ENCODE data around the gene TH. TPM values are rescaled to one million over a fixed set of nuclear protein-coding genes. Genes with fewer than 3 reads are reported as not detected.

Gene TH
- total and polyA plus RNA-seq, 2 of the 4 experiments (the other 2 are of a cell fraction): 0.10 TPM; not detected in 1

DNA sequence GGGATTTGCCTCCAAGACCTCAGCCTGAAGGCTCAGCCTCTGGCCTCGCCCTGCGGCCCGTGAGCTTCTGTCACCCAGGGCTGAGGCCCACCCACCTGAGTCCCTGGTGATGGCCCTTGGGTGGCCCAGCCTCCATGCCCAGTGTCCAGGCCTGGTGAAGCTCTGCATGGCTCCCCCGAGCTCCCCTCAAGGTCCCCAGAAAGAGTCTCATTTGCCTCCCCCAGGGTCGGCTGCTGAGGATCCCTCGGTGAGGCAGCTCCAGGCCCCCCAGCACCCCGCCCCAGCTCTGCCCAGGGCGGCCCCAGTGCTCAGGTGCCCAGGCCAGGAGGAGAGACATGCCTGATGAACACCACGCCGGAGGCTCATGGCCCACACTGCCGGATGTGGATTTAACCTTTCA is 2.1 kb upstream of the TH start:
- dilution Hi-C loops (cut with HindIII; ENCODE audit: low sequenced_read_pairs, unreplicated experiment): no loop called here
- no peak for TF ChIP-seq RFX5 (IDR thresholded peaks at IDR 0.05; ENCODE audit: low read depth, low read length)
- no peak for TF ChIP-seq POLR2A (IDR thresholded peaks at IDR 0.05; ENCODE audit: low read depth, low read length)
- TF ChIP-seq CHD1 (IDR thresholded peaks at IDR 0.05; ENCODE audit: low read depth, low read length): no peak
- TF ChIP-seq, protein P1, sequence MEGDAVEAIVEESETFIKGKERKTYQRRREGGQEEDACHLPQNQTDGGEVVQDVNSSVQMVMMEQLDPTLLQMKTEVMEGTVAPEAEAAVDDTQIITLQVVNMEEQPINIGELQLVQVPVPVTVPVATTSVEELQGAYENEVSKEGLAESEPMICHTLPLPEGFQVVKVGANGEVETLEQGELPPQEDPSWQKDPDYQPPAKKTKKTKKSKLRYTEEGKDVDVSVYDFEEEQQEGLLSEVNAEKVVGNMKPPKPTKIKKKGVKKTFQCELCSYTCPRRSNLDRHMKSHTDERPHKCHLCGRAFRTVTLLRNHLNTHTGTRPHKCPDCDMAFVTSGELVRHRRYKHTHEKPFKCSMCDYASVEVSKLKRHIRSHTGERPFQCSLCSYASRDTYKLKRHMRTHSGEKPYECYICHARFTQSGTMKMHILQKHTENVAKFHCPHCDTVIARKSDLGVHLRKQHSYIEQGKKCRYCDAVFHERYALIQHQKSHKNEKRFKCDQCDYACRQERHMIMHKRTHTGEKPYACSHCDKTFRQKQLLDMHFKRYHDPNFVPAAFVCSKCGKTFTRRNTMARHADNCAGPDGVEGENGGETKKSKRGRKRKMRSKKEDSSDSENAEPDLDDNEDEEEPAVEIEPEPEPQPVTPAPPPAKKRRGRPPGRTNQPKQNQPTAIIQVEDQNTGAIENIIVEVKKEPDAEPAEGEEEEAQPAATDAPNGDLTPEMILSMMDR (conservative IDR thresholded peaks at IDR 0.05; ENCODE audit: low read depth, low read length): no peak
- no peak for TF ChIP-seq RAD21 (IDR thresholded peaks at IDR 0.05; ENCODE audit: low read length)
- no peak for TF ChIP-seq SMC3 (IDR thresholded peaks at IDR 0.05; ENCODE audit: low read depth, low read length)
- no peak for TF ChIP-seq MAFK (IDR thresholded peaks at IDR 0.05; ENCODE audit: low read depth, low read length)
- TF ChIP-seq BHLHE40 (IDR thresholded peaks at IDR 0.05; ENCODE audit: low read depth, low read length): no peak
- TF ChIP-seq, protein P2, sequence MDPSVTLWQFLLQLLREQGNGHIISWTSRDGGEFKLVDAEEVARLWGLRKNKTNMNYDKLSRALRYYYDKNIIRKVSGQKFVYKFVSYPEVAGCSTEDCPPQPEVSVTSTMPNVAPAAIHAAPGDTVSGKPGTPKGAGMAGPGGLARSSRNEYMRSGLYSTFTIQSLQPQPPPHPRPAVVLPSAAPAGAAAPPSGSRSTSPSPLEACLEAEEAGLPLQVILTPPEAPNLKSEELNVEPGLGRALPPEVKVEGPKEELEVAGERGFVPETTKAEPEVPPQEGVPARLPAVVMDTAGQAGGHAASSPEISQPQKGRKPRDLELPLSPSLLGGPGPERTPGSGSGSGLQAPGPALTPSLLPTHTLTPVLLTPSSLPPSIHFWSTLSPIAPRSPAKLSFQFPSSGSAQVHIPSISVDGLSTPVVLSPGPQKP (IDR thresholded peaks at IDR 0.05; ENCODE audit: borderline replicate concordance, low read depth, low read length): no peak
- no peak for TF ChIP-seq NFE2L2 (IDR thresholded peaks at IDR 0.05; ENCODE audit: low read depth, low read length)
- no peak for TF ChIP-seq FOS (IDR thresholded peaks at IDR 0.05; ENCODE audit: low read depth, low read length)
- TF ChIP-seq RCOR1 (IDR thresholded peaks at IDR 0.05; ENCODE audit: insufficient replicate concordance, low read length): no peak
- no peak for TF ChIP-seq MXI1 (IDR thresholded peaks at IDR 0.05; ENCODE audit: borderline replicate concordance, low read depth, low read length)
- no peak for TF ChIP-seq MAZ (IDR thresholded peaks at IDR 0.05; ENCODE audit: borderline replicate concordance, low read depth, low read length)
- TF ChIP-seq, protein P3, sequence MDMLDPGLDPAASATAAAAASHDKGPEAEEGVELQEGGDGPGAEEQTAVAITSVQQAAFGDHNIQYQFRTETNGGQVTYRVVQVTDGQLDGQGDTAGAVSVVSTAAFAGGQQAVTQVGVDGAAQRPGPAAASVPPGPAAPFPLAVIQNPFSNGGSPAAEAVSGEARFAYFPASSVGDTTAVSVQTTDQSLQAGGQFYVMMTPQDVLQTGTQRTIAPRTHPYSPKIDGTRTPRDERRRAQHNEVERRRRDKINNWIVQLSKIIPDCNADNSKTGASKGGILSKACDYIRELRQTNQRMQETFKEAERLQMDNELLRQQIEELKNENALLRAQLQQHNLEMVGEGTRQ (IDR thresholded peaks at IDR 0.05; ENCODE audit: low read depth, low read length): no peak
- TF ChIP-seq CEBPB (IDR thresholded peaks at IDR 0.05; ENCODE audit: low read depth, low read length): no peak

More for the DNA sequence above, 2.1 kb upstream of the TH start:
- CTCF ChIA-PET: no interaction called here
- H3K14ac ChIP-seq (replicated peaks; ENCODE audit: low read depth, low read length): no peak overlapping the region
- ATAC-seq (ENCODE audit: low read depth): no peak
- no peak overlapping the region for H2BK15ac ChIP-seq (ENCODE audit: low read depth, low read length)
- H3K4ac ChIP-seq (ENCODE audit: low read depth, low read length): no peak overlapping the region
- intact Hi-C loops (cut with micrococcal nuclease): no loop called here
- DNase-seq: no peak
- H2BK5ac ChIP-seq (ENCODE audit: low read depth, low read length, poor library complexity, severe bottlenecking): no peak overlapping the region
- no peaks in the 10 kb centered on the region for H3K79me1 ChIP-seq (ENCODE audit: low read depth in 1 of 2, low read length in 2 of 2)
- H2AFZ ChIP-seq (replicated peaks; ENCODE audit: low read length, poor library complexity): no peak overlapping the region
- no peaks in the 10 kb centered on the region for H3K9me3 ChIP-seq (ENCODE audit: control insufficient read depth, insufficient read depth, low read length)
- no peak overlapping the region for H3K4me2 ChIP-seq (ENCODE audit: low read depth, low read length)
- H3K4me1 ChIP-seq (ENCODE audit: control insufficient read depth, insufficient read depth, low read length): no peaks in the 10 kb centered on the region
- no peak overlapping the region for H2BK120ac ChIP-seq (ENCODE audit: low read depth, low read length)
- H3K23ac ChIP-seq (ENCODE audit: low read depth, low read length): no peak overlapping the region
- H3K56ac ChIP-seq (ENCODE audit: extremely low read depth, insufficient read depth, low read length): no peak overlapping the region
- no peak overlapping the region for H4K8ac ChIP-seq (ENCODE audit: low read depth in 2 of 2, low read length in 2 of 2)
- no peak overlapping the region for H4K91ac ChIP-seq (ENCODE audit: insufficient read depth, low read depth, low read length)
- H2AK9ac ChIP-seq (replicated peaks; ENCODE audit: low read depth, low read length, poor library complexity): peak overlapping the region; percentile 88
- no peak overlapping the region for H3K4me3 ChIP-seq (ENCODE audit: insufficient read depth, low read depth, low read length)
- H3K27me3 ChIP-seq (ENCODE audit: control insufficient read depth, insufficient read depth, low read length): peaks cover 5% of the 10 kb centered on the region; the same call in 1 of the 2 replicates
- BruUV-seq (replicated peaks): no TSS peak
- H3K9me1 ChIP-seq (ENCODE audit: insufficient read depth, low read length): peaks cover 6% of the 10 kb centered on the region
- H2BK20ac ChIP-seq (ENCODE audit: low read depth, low read length): no peak overlapping the region
- H3K36me3 ChIP-seq (ENCODE audit: control insufficient read depth, insufficient read depth, low read length): no peaks in the 10 kb centered on the region
- no peak overlapping the region for H3K9ac ChIP-seq (ENCODE audit: low read depth, low read length)
- POLR2A ChIA-PET (ENCODE audit: unreplicated experiment): no interaction called here
- H4K5ac ChIP-seq (ENCODE audit: low read depth, low read length): no peak overlapping the region
- WGBS, 2 experiments (ENCODE audit: extremely low coverage in 2 of 2, insufficient read length in 1 of 2): 70% methylated on average over 3 of the region's 11 CpGs; no CpG with 5 or more reads in 1 of the 2 experiments
- in situ Hi-C loops (cut with MboI; ENCODE audit: low sequenced_read_pairs): no loop called here
- no peak overlapping the region for H2AK5ac ChIP-seq (ENCODE audit: low read depth, low read length)
- no peaks in the 10 kb centered on the region for H4K20me1 ChIP-seq (ENCODE audit: insufficient read depth, low read length)
- no peak overlapping the region for H3K27ac ChIP-seq (ENCODE audit: insufficient read depth, low read length)
- no peak overlapping the region for H3K18ac ChIP-seq (ENCODE audit: low read depth, low read length)
